ENCODE data around the gene PDE12. TPM values are rescaled to one million over a fixed set of nuclear protein-coding genes. Genes with fewer than 3 reads are reported as not detected.

PDE12 gene
- total RNA-seq, 4 donors from 2014 or later: 19.6 to 28.7 (median 25.0) TPM

DNA sequence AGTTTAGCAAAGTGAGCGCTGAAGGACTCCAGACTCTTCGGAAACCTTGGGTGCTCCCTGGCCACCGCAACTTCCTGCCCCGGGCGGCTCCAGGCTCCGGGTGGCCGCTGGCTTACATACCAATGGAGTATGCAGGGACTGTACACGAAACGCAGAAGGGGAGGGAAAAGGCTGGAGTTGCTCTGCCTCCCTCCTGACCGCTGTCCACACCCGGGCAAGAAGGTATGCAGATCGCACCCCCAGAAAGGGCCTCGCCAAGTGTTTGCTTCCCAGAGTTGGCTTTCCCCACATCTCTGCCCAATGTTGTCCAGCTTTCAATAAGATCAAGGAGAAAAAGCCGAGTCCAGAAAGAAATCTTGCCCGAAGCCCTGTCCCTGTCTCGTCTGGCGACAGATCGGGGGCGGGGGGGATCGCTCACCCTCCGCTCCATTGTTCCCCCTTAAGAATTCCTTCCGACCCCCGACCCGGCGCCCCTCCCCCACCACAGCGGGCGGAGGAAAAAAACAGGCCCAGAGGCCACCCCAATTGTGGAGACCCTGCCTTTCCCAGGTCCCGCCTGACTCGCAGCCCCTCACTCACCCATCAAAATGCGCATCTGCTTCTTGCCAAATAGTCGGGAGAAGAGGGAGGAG lies 40.5 kb downstream of the PDE12 start:
- peak overlapping the region; percentile 86 for H3K4me3 ChIP-seq
- DNase-seq (ENCODE audit: low spot score in 2 of 2): peak; percentile 92 to 93
- peak overlapping the region; percentile 95 for H3K27ac ChIP-seq
- H3K36me3 ChIP-seq: no peaks in the 10 kb centered on the region
- peaks cover 55% of the 10 kb centered on the region for H3K4me1 ChIP-seq
- 2% methylated on average over 30 of the region's 31 CpGs for WGBS
- TF ChIP-seq, protein P1, sequence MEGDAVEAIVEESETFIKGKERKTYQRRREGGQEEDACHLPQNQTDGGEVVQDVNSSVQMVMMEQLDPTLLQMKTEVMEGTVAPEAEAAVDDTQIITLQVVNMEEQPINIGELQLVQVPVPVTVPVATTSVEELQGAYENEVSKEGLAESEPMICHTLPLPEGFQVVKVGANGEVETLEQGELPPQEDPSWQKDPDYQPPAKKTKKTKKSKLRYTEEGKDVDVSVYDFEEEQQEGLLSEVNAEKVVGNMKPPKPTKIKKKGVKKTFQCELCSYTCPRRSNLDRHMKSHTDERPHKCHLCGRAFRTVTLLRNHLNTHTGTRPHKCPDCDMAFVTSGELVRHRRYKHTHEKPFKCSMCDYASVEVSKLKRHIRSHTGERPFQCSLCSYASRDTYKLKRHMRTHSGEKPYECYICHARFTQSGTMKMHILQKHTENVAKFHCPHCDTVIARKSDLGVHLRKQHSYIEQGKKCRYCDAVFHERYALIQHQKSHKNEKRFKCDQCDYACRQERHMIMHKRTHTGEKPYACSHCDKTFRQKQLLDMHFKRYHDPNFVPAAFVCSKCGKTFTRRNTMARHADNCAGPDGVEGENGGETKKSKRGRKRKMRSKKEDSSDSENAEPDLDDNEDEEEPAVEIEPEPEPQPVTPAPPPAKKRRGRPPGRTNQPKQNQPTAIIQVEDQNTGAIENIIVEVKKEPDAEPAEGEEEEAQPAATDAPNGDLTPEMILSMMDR (IDR thresholded peaks at IDR 0.05): no peak
- no peak for TF ChIP-seq POLR2A (IDR thresholded peaks at IDR 0.05)
- no peaks in the 10 kb centered on the region for H3K9me3 ChIP-seq
- no peaks in the 10 kb centered on the region for H3K27me3 ChIP-seq

DNA sequence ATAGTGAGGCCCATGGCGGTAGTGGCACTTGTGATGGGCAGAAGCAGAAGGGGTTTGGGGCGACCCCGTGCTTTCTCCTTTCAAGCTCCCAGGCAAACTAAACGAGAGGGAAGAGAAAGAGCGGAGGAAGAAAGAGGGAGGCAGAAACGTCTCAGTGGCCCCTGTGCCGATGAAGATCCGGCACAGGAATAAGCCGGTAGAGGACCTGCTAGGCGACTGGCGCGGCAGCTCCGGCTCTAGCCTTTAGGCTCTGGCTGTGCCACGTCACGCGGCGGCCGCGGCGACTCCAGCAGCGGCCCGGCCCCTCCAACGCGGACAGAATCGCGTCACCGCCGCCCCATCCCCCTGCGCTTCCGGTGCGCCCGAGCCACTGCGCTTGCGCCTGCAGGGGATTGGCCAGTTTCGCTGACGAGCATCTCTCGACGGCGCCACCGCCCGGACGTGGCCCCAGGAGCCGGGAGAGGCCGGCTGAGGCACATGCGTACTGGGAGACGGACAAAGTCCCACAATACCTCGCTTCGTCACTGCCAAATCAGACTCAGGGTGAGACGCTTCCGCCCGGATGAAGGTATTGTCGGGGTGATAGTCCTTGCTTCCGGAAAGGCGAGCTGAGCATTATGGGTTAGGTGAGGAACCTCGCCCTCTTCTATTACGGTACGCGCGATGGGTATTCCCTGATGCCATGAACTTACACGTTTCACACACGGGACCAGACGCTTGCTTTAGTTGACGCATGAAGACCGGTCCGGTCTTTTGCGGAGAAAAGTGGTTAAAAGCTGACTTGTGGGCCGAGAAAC lies 41.3 kb downstream of the PDE12 start, which contains the start of gene ARF4:
Gene ARF4 (minus strand): TSS at position 218 of the 797 bp plus-strand sequence. CDS start 204 bp downstream, at position 14.
- Histone ChIP-seq H3K9me3 (no peaks in the 10 kb centered on the region), H3K27ac (peak within 1 kb of the TSS; percentile 95), H3K4me1 (peaks cover 53% of the 10 kb centered on the region), H3K36me3 (no peaks in the 10 kb centered on the region), H3K27me3 (no peaks in the 10 kb centered on the region), H3K4me3 (peak within 1 kb of the TSS; percentile 86)
- DNase-seq (ENCODE audit: low spot score in 2 of 2): peak; percentile 99 to 100
- TF ChIP-seq POLR2A (IDR thresholded peaks at IDR 0.05) (peak; percentile 88 to 97), POLR2AphosphoS5 (IDR thresholded peaks at IDR 0.05) (peak; percentile 76 to 88 (median 77)), EP300 (IDR thresholded peaks at IDR 0.05) (no peak)
- TF ChIP-seq, protein P1 (IDR thresholded peaks at IDR 0.05): peak in 1 of 2 donors; percentile 25
- under 1% methylated on average over 57 of the region's 67 CpGs for WGBS

DNA sequence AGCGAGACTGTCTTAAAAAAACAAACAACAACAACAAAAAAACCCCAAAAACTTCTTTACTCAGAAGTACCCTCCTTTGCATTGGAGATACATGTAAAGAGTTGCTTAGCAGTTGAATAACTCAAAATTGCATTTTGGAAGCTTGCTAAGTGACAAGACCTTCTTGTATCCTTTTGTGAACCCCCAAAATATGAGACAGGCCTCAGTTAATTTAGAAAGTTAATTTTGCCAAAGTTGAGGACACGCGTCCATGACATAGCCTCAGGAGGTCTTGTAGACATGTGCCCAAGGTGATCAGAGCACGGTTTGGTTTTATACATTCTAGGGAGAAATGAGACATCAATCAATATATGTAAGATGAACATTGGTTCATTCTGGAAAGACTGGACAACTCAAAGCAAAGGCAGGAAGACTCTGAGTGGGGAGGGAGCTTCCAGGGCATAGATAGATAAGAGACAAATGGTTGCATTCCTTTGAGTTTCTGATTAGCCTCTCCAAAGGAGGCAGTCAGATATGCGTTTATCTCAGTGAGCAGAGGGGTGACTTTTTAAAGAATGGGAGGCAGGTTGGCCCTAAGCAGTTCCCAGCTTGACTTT lies 42.8 kb downstream of the PDE12 start:
- DNase-seq (ENCODE audit: low spot score in 2 of 2): no peak
- TF ChIP-seq EP300 (IDR thresholded peaks at IDR 0.05) (no peak), POLR2A (IDR thresholded peaks at IDR 0.05) (no peak), POLR2AphosphoS5 (IDR thresholded peaks at IDR 0.05) (no peak)
- TF ChIP-seq, protein P1 (IDR thresholded peaks at IDR 0.05): no peak
- H3K36me3 ChIP-seq: no peaks in the 10 kb centered on the region
- H3K4me1 ChIP-seq: peaks cover 39% of the 10 kb centered on the region
- H3K27me3 ChIP-seq: no peaks in the 10 kb centered on the region
- H3K27ac ChIP-seq: peak overlapping the region; percentile 95
- no peaks in the 10 kb centered on the region for H3K9me3 ChIP-seq
- WGBS: 54% methylated on average over 5 of the region's 5 CpGs
- peak overlapping the region; percentile 86 for H3K4me3 ChIP-seq

DNA sequence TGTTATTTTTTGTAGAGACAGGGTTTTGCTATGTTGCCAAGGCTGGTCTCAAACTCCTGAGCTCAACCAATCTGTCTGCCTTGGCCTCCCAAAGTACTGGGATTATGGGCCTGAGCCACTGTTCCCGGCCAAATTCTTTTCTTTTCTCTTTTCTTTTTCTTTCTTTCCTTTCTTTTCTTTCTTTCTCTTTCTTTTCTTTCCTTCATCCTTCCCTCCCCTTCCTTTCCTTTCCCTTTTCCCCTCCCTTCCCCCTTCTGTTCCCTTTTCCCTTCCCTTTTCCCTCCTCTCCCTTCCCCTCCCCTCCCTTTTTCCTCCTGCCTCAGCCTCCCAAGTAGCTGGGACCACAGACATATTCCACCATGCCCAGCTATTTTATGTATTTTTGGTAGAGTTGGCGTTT lies 44.1 kb downstream of the PDE12 start:
- WGBS: 93% methylated on average over 2 of the region's 2 CpGs
- Histone ChIP-seq H3K4me3 (no peak overlapping the region), H3K9me3 (no peaks in the 10 kb centered on the region), H3K36me3 (no peaks in the 10 kb centered on the region), H3K4me1 (peaks cover 26% of the 10 kb centered on the region), H3K27me3 (no peaks in the 10 kb centered on the region), H3K27ac (no peak overlapping the region)
- no peak for TF ChIP-seq EP300 (IDR thresholded peaks at IDR 0.05)
- TF ChIP-seq POLR2A (IDR thresholded peaks at IDR 0.05): no peak
- no peak for TF ChIP-seq POLR2AphosphoS5 (IDR thresholded peaks at IDR 0.05)
- TF ChIP-seq, protein P1 (IDR thresholded peaks at IDR 0.05): no peak
- no peak for DNase-seq (ENCODE audit: low spot score in 2 of 2)

DNA sequence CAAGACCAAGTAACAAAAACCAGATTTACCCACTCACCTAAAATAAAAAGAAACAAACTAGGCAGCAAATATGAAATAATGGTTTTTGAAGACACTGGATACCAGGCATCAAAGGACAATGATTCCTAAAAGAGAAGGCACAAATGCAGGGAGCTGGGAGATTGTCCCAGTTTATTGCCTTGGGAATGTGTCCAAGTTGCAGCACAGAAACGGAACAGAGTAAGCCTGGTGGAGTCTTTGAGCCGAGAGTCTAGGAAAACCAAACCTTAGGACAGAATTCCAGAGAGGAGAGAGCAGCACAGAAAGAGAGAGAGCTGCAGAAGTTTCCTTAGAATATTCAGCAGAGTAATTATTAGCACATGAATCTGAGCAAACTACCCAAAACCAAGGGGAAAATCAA lies 48.9 kb downstream of the PDE12 start:
- Histone ChIP-seq H3K9me3 (no peaks in the 10 kb centered on the region), H3K27me3 (no peaks in the 10 kb centered on the region), H3K36me3 (no peaks in the 10 kb centered on the region), H3K27ac (no peak overlapping the region), H3K4me3 (no peak overlapping the region), H3K4me1 (no peaks in the 10 kb centered on the region)
- TF ChIP-seq POLR2A (IDR thresholded peaks at IDR 0.05): no peak
- 94% methylated on average over 2 of the region's 2 CpGs for WGBS
- no peak for DNase-seq (ENCODE audit: low spot score in 2 of 2)
